Effector memory CD8-positive, alpha-beta T cell (primary cell): Measurements from ENCODE around the gene XDH.

Experiments
- ATAC-seq: fragments of 150-1000 bp; cut with Tn5 transposase; replicated peaks from 2 replicates; pipeline ENCODE4 v1.10.0; 2021; ENCODE audit warnings: mild to moderate bottlenecking, moderate library complexity
- DNase-seq, 3 experiments: peaks; one replicate each; pipeline ENCODE4 v3.0.0; 2021
- H3K27ac Mint-ChIP-seq, 2 donors: one replicate each; pipeline ENCODE4 v1.8.0; 2022; ENCODE audit warnings: mild to moderate bottlenecking in 2 of 2, mixed read lengths in 2 of 2, moderate library complexity in 2 of 2
- H3K27me3 Mint-ChIP-seq, 2 donors: one replicate each; pipeline ENCODE4 v1.8.0; 2022; ENCODE audit warnings: mixed read lengths in 2 of 2
- H3K36me3 Mint-ChIP-seq: one replicate; pipeline ENCODE4 v1.8.0; 2022; ENCODE audit warnings: mild to moderate bottlenecking, moderate library complexity, mixed read lengths; ENCODE audit not compliant: insufficient read depth
- H3K4me1 Mint-ChIP-seq, 2 donors: one replicate each; pipeline ENCODE4 v1.8.0; 2022; ENCODE audit warnings: low read depth in 2 of 2, mixed read lengths in 2 of 2
- H3K4me3 Mint-ChIP-seq, 2 donors: one replicate each; pipeline ENCODE4 v1.8.0; 2022; ENCODE audit warnings: mild to moderate bottlenecking in 2 of 2, mixed read lengths in 2 of 2, moderate library complexity in 2 of 2
- H3K9me3 Mint-ChIP-seq, 2 donors: one replicate each; pipeline ENCODE4 v1.8.0; 2022; ENCODE audit warnings: mixed read lengths in 2 of 2

XDH gene

DNA sequence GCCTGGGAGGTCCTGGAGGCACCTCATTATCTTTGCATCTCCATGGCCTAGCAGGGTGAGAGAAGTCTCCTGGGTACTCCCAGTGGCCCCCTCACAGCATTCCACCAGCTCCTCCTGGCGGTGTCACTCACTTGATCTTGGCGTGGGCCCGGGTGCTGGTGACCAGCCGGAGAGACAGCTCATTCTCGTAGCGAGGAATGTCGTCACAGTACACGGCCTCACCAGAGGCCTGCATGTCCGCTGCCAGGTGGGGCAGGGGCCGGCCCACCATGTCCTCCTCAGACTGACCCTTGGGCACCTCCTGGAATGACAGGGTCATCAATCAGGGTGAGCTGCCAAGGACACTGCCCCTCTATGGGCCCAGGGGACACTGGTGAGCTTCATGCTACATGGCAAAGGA is 42.4 kb downstream of the XDH start:
- no peaks in the 10 kb centered on the region for H3K36me3 Mint-ChIP-seq
- H3K4me1 Mint-ChIP-seq, result no peaks in the 10 kb centered on the region
- no peak for ATAC-seq
- DNase-seq, result no peak
- no peak overlapping the region for H3K4me3 Mint-ChIP-seq
- H3K9me3 Mint-ChIP-seq, result no peaks in the 10 kb centered on the region
- no peak overlapping the region for H3K27ac Mint-ChIP-seq
- H3K27me3 Mint-ChIP-seq, result peaks cover 5 to 7% of the 10 kb centered on the region in 2 donors

DNA sequence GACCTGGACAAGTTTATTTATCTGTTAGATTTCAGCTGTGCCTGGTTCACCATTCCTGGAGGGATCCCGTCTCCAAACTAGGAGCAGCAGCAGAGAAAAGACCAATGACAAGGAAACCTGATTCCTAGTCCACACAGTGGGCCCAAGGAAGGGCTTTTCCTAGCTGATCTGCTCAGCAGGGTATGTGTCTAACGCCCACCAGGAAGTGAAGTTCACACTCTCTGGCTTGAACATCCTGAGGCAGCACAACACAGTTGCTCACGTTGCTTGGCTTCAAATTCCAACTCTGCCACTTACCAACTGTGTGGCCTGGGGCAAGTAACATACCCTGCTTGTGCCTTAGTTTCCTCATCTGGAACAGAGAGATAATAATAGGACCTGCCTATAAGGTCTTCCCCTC is 42.9 kb downstream of the XDH start:
- Mint-ChIP-seq H3K27me3 (peaks cover 5 to 7% of the 10 kb centered on the region in 2 donors), H3K27ac (no peak overlapping the region)

DNA sequence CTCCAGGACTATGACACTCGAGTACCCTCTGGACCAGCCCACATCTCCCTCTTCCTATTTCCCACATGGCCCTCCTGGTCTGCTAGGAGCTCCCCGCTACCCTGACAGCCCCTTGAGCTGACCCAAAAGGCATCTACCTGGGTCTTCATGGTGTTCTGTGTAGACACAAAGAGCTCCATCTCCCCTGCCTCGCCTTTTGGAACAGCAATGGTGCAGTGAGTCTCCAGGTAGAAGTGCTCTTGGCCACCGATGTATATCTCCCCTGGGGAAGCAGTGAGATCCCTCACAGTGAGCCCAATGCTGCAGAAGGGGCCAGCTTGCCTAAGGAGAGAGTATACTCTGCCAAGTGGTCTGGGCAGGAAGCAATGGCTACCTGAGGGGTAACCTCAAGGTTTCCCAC is 47.8 kb downstream of the XDH start:
- no peak for DNase-seq
- Mint-ChIP-seq H3K4me1 (no peaks in the 10 kb centered on the region), H3K9me3 (no peaks in the 10 kb centered on the region), H3K36me3 (no peaks in the 10 kb centered on the region), H3K27me3 (peaks cover 12 to 22% of the 10 kb centered on the region in 2 donors), H3K27ac (no peak overlapping the region), H3K4me3 (no peak overlapping the region)
- no peak for ATAC-seq

More for the DNA sequence above, 42.9 kb downstream of the XDH start:
- no peak overlapping the region for H3K4me3 Mint-ChIP-seq
- no peaks in the 10 kb centered on the region for H3K36me3 Mint-ChIP-seq
- H3K9me3 Mint-ChIP-seq, result no peaks in the 10 kb centered on the region
- ATAC-seq (no peak), DNase-seq (no peak)
- H3K4me1 Mint-ChIP-seq, result no peaks in the 10 kb centered on the region

DNA sequence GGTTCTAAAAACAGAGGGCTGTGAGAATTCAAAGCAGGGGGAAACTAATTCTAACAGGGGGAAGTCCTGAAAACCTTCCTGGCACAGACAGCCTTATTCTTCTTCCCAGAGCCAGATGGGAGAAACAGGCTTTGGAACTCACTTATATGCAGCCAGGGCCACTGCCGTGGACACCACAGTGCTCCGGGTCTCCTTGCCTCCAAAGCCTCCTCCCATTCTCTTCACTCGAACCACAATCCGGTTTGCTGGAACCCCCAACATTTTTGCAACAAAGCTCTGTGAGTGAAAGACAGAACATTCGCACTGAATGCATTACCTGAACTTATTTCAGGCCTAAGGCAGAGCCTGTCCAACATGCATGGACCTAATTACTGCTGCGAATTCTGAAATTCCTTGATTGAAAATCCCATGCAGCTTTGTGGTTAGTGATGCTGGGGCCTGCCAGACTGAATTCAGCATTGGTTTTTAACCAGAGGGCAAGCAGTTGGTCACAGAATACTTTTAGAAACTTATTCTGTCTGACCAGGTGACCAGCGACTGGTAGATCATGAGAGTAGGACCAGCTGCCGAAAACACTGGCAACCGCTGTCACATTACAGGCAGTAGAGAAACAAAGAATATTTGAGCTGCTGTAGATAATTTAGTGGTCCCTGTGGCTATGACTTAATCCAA is 48.6 kb downstream of the XDH start:
- Mint-ChIP-seq H3K4me3 (no peak overlapping the region), H3K9me3 (no peaks in the 10 kb centered on the region), H3K36me3 (no peaks in the 10 kb centered on the region), H3K4me1 (no peaks in the 10 kb centered on the region), H3K27me3 (peaks cover 12 to 24% of the 10 kb centered on the region in 2 donors), H3K27ac (no peak overlapping the region)
- ATAC-seq (no peak), DNase-seq (no peak)

DNA sequence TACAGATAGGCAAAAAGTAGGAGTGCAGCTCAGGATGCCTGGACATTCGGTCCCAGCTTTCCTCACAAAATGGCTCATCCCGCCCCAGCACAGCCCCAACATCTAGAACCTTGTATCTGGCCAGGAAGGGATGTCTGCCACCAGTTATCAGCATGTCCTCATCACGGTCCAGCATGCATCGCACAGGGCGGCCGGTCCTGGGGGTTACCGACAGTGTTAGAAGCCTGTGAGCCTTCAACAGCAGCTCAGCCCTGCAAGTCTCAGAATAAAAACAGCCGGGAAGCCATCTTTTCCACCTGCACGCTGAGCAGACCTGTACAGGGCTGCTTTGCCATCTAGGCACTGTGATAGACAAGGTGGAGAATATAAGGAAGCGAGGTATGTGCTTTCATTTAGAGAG is 49.2 kb downstream of the XDH start:
- ATAC-seq (no peak), DNase-seq (no peak)
- no peaks in the 10 kb centered on the region for H3K9me3 Mint-ChIP-seq
- H3K36me3 Mint-ChIP-seq, result no peaks in the 10 kb centered on the region
- no peak overlapping the region for H3K27ac Mint-ChIP-seq
- H3K4me3 Mint-ChIP-seq, result no peak overlapping the region
- H3K27me3 Mint-ChIP-seq, result peaks cover 17 to 30% of the 10 kb centered on the region in 2 donors
- H3K4me1 Mint-ChIP-seq, result no peaks in the 10 kb centered on the region

DNA sequence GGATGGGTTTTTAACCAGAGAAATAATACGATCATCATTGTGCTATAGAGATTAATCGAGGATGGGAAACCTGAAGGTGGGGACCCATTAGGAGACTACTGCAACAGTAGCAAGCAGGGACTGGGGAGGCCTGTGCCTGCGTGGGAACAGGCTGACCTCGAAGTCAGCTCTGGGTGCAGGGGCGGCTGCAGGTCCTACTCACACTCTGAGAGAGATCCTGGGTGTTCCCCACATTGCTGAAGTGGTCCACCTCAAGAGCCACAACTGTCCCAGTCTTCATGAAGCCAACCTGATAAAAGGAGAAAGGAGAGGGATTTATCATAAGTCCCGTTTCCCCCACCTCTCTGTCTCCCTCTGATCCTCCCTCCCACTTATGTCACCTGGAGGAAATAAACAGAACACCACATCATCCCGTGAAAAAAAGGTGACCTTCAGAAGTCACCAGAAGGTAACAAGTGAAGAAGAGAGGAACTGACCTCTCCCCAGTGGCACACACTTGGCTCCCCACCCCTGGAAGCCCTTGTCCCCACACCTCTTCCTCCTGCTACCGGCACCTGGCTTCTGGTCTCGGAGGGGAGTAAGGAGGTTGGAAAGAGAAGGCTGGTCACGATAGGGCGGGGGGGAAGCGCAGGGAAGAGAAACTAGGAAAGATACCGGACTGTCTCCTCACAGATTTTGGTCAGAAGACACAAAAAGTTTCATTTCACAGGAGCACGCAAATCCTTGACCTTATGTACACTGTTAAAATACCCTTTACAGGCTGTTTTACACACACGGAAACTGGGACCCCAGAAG is 50.4 kb downstream of the XDH start:
- Mint-ChIP-seq H3K4me1 (no peaks in the 10 kb centered on the region), H3K4me3 (no peak overlapping the region), H3K9me3 (no peaks in the 10 kb centered on the region), H3K27me3 (peaks cover 25 to 40% of the 10 kb centered on the region in 2 donors), H3K36me3 (no peaks in the 10 kb centered on the region), H3K27ac (no peak overlapping the region)
- DNase-seq (no peak), ATAC-seq (no peak)

DNA sequence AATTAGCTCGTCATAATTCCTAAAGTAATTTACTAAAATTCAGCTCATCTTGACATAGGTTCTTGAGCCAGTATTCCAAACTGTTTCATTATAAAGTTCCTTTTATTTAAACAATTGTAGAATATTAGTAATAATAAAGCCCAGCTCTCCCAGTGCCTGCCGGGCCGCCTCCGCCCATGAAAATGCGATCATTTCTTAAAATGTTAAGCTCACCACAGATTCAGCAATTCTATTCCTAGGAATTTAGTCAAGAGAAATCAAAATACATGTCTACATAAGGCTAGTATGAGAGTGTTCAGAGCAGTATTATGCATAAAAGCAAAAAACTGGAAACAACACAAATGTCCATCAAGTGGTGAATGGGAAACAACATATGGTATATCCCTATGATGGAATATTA is 52.0 kb downstream of the XDH start:
- no peak overlapping the region for H3K4me3 Mint-ChIP-seq
- H3K27ac Mint-ChIP-seq, result no peak overlapping the region
- no peaks in the 10 kb centered on the region for H3K9me3 Mint-ChIP-seq
- H3K4me1 Mint-ChIP-seq, result no peaks in the 10 kb centered on the region
- peaks cover 30 to 49% of the 10 kb centered on the region in 2 donors for H3K27me3 Mint-ChIP-seq
- no peaks in the 10 kb centered on the region for H3K36me3 Mint-ChIP-seq
- DNase-seq, result no peak
- ATAC-seq, result no peak

DNA sequence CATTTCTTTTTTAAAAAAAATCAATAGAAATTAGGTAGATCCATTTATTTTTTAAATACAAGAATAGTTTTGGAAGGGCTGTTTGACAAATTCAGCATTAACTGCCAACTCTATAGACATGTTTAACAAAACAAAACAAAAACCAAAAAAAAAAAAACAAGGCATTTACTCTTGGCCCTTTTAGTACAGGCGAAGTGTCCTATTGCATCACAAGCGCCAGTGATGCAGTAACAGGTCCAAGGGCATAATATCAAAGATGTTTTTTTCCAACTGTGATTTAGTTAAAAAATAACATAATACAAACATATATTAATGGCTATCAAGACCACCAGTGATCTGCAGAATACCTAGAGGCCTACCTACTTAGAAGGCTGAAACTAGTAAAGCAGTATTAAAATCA is 55.3 kb downstream of the XDH start:
- Mint-ChIP-seq H3K4me1 (no peaks in the 10 kb centered on the region), H3K4me3 (no peak overlapping the region), H3K9me3 (peaks cover 0 to 5% of the 10 kb centered on the region in 2 donors), H3K27me3 (peaks cover 56 to 69% of the 10 kb centered on the region in 2 donors), H3K27ac (no peak overlapping the region), H3K36me3 (no peaks in the 10 kb centered on the region)
- no peak for ATAC-seq
- no peak for DNase-seq

DNA sequence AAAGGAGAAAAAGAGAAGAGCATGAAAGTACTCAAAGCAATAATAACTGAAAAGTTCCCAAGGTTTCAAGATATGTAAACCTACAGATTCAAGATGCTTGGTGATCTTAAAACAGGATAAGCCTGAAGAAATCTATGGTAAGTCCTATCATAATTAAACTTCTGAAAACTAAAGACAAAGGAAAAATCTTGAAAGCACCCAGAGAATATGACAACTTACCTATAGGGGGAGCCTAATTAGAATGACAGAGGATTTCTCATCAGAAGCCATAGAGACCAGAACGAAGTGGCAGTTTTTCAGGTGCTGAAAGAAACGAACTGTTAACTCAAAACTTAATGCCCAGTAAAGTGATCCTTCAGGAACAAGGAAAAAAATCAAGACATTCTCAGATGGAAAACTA is 59.7 kb downstream of the XDH start:
- no peaks in the 10 kb centered on the region for H3K4me1 Mint-ChIP-seq
- peaks cover 0 to 5% of the 10 kb centered on the region in 2 donors for H3K9me3 Mint-ChIP-seq
- H3K4me3 Mint-ChIP-seq, result no peak overlapping the region
- H3K27me3 Mint-ChIP-seq, result peaks cover 69 to 72% of the 10 kb centered on the region in 2 donors
- ATAC-seq (no peak), DNase-seq (no peak)
- no peak overlapping the region for H3K27ac Mint-ChIP-seq
- H3K36me3 Mint-ChIP-seq, result no peaks in the 10 kb centered on the region

DNA sequence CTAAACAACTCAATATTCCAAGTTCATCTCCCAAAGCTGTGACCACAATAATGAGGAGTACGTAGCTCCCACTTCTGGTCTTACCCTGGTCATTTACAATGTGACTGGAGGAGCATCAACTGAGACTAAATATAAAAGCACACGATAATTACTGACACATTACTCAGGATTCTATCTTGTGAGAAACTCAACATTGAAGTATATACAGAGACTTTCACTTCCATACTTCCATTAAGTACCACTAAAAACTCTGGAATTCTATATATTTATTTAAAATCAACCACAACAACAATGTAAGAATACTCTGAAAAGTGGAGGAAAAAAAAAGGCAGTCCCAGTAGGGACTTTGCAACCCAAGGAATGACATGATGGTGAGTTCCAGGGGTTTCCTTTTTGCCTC is 61.4 kb downstream of the XDH start:
- peaks cover 0 to 5% of the 10 kb centered on the region in 2 donors for H3K9me3 Mint-ChIP-seq
- no peak overlapping the region for H3K4me3 Mint-ChIP-seq
- H3K27ac Mint-ChIP-seq, result no peak overlapping the region
- ATAC-seq, result no peak
- H3K4me1 Mint-ChIP-seq, result no peaks in the 10 kb centered on the region
- H3K36me3 Mint-ChIP-seq, result no peaks in the 10 kb centered on the region
- no peak for DNase-seq
- H3K27me3 Mint-ChIP-seq, result peaks cover 55 to 61% of the 10 kb centered on the region in 2 donors

DNA sequence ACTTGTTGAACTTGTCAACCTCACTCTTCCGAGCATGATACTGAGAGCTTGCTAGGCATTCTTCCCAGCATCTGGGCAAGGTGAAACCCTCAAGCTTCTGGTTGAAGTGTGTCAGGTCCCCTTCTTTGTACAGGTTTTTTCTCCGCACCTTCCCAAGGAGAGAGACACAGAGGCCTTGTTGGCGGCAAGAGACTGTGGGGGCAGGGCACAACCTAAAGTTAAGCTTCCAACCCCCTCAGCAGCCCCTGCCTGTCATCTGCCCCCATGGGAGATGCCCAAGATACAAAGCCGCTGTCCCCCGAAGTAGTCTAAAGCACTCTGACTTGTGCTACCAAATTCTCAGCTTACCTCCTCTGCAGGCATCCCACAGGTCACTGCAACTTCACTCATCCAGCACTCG is 64.9 kb downstream of the XDH start:
- ATAC-seq, result no peak
- Mint-ChIP-seq H3K4me1 (no peaks in the 10 kb centered on the region), H3K4me3 (no peak overlapping the region), H3K27ac (no peak overlapping the region), H3K36me3 (peaks cover 3% of the 10 kb centered on the region), H3K9me3 (no peaks in the 10 kb centered on the region), H3K27me3 (peaks cover 57 to 64% of the 10 kb centered on the region in 2 donors)
- no peak for DNase-seq

DNA sequence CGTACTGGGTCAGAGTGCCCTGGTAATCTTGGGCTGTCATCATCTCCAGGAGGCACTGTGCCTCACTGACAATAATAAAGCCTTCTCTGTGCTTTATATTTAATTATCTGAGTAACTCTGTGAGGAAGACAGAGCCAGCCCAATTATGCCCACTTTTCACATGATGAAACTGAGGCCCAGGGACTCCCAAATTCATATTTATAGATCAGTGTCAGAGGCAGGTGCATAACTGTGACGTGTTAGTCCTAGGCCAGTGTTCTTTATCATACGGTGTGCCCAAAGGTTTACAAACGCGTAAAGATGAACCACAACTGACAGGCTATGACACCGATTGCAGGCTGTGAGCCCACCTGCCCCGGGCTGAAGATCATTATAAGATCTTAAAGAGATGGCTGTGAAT is 65.4 kb downstream of the XDH start:
- ATAC-seq, result no peak
- Mint-ChIP-seq H3K9me3 (no peaks in the 10 kb centered on the region), H3K4me3 (no peak overlapping the region), H3K27me3 (peaks cover 57 to 62% of the 10 kb centered on the region in 2 donors), H3K36me3 (peaks cover 3% of the 10 kb centered on the region), H3K4me1 (no peaks in the 10 kb centered on the region), H3K27ac (no peak overlapping the region)
- no peak for DNase-seq

DNA sequence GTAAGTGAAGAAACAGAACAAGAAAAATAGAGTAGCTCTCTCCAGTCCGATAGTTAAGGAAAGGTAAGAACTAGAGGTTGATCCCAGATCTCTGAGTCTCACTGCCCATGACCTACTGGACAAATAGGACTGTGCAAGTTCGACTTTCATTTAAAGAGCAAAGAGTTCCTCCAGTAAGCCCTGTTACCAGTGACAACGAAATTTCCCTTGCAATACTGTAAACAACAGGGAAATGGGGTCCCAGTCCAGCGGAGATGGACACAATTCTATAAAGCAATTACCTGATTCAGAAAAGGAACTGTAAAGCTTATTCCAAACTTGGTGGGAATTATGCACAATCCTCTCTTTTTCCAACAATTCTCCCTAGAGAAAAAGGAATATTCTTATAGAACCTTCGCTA is 65.9 kb downstream of the XDH start:
- Mint-ChIP-seq H3K4me1 (no peaks in the 10 kb centered on the region), H3K27ac (no peak overlapping the region), H3K4me3 (no peak overlapping the region), H3K36me3 (peaks cover 3% of the 10 kb centered on the region), H3K27me3 (peaks cover 55 to 60% of the 10 kb centered on the region in 2 donors), H3K9me3 (no peaks in the 10 kb centered on the region)
- no peak for DNase-seq
- ATAC-seq, result no peak

DNA sequence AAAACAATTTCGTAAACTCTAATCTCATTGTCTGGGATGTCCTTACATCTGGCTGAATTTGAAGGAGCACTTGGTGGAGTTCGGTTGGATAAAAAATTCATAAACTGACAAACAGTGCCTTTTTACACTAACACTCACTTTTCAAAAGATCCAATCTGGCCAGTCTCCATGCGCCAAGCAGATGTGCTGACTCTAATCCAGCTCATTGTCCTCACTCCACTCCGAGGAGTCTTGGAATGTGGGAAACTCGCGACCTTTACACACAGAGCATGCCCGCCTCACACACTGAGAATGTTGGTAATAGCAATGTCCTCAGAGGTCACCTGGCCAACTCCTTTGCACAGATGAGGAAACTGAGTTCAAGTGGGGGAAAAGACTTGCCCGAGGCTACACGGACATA is 66.8 kb downstream of the XDH start:
- Mint-ChIP-seq H3K27me3 (peaks cover 51 to 56% of the 10 kb centered on the region in 2 donors), H3K4me3 (no peak overlapping the region), H3K4me1 (no peaks in the 10 kb centered on the region), H3K9me3 (no peaks in the 10 kb centered on the region), H3K27ac (no peak overlapping the region), H3K36me3 (peaks cover 3% of the 10 kb centered on the region)
- DNase-seq (no peak), ATAC-seq (no peak)
